Coronary artery (tissue), 2 donors: ENCODE data around the gene MED12L.

Experiments
- DNase-seq: peaks from one replicate; pipeline ENCODE4 v3.0.0-alpha.2; 2017; ENCODE audit warnings: low spot score
- H3K27ac ChIP-seq, 2 donors: fragments of 200-600 bp; sonication (generic); one replicate each; pipeline ENCODE4 v1.5.1; 2016 to 2019
- H3K4me3 ChIP-seq: fragments of 200-600 bp; sonication (generic); 2 replicates; pipeline ENCODE4 v1.5.1; 2016; ENCODE audit warnings: mild to moderate bottlenecking, moderate library complexity
- TF ChIP-seq, protein P1 (sequence below): fragments of 200-600 bp; sonication (generic); IDR thresholded peaks from one replicate; pipeline ENCODE4 v1.5.1; 2019; ENCODE audit warnings: antibody characterized with exemption

MED12L gene

DNA sequence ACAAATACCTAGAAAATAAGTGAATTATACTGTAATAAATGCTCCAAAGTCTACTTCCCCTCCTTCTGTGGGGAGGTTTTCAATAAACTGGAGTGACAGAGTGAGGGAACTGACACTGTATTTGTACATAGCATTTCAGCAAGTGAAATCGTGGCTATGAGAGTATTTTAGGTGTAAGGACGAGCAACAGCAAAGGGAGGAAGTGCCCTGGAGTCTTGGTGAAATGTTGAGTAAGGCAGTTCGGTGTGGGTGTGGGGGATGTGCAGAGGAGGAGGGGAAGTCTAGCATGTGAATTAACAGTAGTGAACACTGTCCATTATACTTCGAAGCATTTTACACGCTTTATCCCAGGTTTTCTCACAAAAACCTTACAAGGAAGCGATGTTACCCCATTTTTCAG is 262.0 kb downstream of the MED12L start:
- Histone ChIP-seq H3K4me3 (no peak overlapping the region), H3K27ac (no peak overlapping the region)
- DNase-seq: no peak
- TF ChIP-seq, protein P1, sequence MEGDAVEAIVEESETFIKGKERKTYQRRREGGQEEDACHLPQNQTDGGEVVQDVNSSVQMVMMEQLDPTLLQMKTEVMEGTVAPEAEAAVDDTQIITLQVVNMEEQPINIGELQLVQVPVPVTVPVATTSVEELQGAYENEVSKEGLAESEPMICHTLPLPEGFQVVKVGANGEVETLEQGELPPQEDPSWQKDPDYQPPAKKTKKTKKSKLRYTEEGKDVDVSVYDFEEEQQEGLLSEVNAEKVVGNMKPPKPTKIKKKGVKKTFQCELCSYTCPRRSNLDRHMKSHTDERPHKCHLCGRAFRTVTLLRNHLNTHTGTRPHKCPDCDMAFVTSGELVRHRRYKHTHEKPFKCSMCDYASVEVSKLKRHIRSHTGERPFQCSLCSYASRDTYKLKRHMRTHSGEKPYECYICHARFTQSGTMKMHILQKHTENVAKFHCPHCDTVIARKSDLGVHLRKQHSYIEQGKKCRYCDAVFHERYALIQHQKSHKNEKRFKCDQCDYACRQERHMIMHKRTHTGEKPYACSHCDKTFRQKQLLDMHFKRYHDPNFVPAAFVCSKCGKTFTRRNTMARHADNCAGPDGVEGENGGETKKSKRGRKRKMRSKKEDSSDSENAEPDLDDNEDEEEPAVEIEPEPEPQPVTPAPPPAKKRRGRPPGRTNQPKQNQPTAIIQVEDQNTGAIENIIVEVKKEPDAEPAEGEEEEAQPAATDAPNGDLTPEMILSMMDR: no peak

DNA sequence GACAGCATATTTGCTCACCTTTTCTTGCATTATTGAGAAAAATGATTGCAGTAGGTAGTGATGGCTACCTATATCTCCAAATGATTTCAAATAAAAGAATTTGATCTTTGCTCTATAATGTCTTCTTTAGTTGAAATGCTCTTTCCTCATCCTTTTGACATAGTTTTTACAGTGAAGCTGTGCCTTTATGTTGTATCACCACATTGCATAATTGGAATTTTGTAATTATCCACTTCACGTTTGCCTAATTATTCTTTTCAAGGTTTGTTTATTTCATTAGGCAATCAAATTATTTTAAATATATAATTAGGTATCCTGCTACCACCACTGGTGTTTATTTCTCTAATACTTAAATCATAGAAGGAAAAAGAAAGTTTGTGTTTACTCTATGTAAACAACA is 265.2 kb downstream of the MED12L start:
- H3K27ac ChIP-seq: no peak overlapping the region
- H3K4me3 ChIP-seq: no peak overlapping the region
- TF ChIP-seq, protein P1: no peak
- no peak for DNase-seq

DNA sequence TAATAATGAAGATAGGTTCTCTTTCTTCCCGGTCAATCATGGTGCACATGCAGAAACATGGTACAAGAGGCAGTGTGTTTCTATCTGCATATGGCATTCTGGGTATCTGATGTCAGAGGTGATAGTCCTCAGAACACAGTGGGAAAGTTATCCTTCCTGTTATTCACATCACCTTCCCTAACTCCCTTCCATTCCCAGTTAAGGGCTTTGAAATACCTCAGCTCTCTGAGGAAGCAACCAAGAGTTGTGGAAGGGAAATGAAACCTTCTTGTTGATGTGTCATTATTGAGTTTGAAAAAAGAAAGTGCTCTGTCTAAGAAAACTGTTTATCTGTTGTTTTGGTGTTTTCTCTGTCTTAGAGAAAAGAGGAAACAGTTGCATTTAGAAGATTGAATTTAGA is 265.8 kb downstream of the MED12L start:
- DNase-seq: no peak
- H3K4me3 ChIP-seq: no peak overlapping the region
- peak overlapping the region in 1 of 2 donors; percentile 22 for H3K27ac ChIP-seq
- TF ChIP-seq, protein P1: no peak

DNA sequence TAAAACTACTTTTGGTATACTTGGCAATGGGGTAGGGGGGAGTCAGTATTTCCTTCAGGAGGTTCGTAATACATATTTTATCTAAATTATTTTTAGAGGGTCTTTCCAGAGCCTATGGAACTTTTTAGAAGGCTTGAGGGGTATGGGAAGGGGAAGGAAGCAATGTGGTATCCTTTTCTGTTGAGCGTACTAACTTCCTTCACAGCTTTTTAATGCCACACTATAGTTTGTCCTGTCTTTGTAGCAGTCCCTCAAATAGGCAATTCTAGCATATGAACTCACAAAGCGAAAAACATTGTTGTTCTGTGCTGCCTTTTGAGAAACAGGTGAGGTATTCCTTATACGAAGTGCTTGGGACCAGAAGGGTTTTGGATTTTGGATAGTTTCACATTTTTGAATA is 266.2 kb downstream of the MED12L start:
- no peak for DNase-seq
- TF ChIP-seq, protein P1: no peak
- Histone ChIP-seq H3K4me3 (no peak overlapping the region), H3K27ac (no peak overlapping the region)

DNA sequence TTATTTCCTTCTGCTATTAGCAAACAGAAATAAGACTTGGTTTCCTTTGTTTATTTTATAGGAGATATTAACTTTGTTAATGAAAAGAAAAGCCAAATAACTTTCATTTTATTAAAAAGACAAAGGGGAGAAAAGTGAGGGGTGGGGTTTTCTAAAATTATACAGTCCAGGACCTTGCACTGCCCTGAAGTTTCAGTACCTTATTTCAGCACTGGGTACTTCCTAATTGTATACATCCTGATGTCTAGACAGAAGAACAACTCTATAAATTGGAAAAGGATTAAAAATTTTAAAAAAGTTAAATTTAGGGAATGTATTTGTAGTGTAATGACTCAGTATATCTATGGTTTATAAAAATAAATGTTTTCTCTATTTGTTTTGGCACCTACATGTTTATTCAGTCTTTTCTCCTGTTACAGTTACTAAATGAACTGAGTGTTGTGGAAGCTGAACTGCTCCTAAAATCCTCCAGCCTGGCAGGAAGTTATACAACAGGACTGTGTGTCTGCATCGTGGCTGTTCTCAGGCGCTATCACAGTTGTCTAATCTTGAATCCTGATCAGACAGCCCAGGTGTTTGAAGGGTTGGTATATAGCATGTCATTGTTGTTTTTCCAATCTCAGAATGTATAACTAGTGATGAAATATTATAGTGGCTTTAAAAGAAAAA is 271.5 kb downstream of the MED12L start:
- Histone ChIP-seq H3K27ac (no peak overlapping the region), H3K4me3 (peak overlapping the region; percentile 41)
- DNase-seq: no peak

DNA sequence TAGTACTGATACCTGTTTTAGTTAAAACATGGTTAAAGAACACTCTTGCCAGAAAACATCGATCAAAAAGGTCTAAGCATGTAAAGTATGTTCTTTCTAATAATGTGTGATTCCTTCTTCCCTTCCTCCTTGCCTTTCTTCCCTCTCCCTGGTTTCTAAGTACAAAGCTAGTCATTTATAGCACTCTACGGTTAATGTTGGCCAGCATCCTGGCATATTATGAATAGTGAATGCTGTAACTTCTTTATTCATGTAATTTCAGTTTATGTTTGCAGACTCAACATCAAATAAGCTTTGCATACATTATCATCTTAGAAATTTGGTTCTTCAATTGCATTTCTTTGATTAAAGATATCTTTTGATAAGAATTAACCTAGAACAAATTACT is 272.0 kb downstream of the MED12L start:
- Histone ChIP-seq H3K27ac (no peak overlapping the region), H3K4me3 (peak overlapping the region; percentile 41)
- no peak for DNase-seq
- TF ChIP-seq, protein P1: no peak

More for the DNA sequence above, 271.5 kb downstream of the MED12L start:
- TF ChIP-seq, protein P1: no peak

DNA sequence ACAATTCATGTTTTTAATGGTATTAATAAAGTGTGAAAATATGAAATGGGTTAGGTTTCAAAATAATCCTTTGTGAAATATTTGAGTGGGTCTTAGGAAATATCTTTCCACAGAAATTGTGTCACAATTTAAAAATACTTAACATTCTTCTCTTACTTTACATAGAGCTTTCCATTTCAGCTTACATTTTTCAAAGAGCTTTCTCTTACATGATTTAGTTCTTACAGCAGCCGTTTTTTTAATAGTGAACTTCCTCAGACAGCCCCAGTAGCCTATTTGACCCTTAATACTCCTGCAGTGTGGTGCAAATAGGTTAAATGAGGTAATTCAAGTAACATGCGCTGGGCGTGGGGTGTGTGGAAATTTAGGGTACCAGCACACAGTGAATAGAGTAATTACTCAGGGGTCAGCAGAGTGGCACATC is 277.3 kb downstream of the MED12L start:
- TF ChIP-seq, protein P1: no peak
- DNase-seq: no peak
- Histone ChIP-seq H3K27ac (no peak overlapping the region), H3K4me3 (no peak overlapping the region)
